Chondrocyte (in vitro differentiated cells): Measurements from ENCODE around the gene SLC9A7. TPM values are rescaled to one million over a fixed set of nuclear protein-coding genes. Genes with fewer than 3 reads are reported as not detected.

Experiments
- DNase-seq: peaks from one replicate; pipeline ENCODE4 v3.0.0; 2021; ENCODE audit warnings: mixed read lengths, low spot score
- H3K27ac Mint-ChIP-seq: one replicate; pipeline ENCODE4 v1.8.0; 2021; ENCODE audit warnings: mild to moderate bottlenecking, moderate library complexity, mixed read lengths; ENCODE audit not compliant: unreplicated experiment
- H3K27me3 Mint-ChIP-seq: 2 replicates; pipeline ENCODE4 v1.8.0; 2021; ENCODE audit warnings: low read depth, mixed read lengths
- H3K36me3 Mint-ChIP-seq: 2 replicates; pipeline ENCODE4 v1.8.0; 2021; ENCODE audit warnings: low read depth, mixed read lengths
- H3K4me1 Mint-ChIP-seq: 2 replicates; pipeline ENCODE4 v1.8.0; 2021; ENCODE audit warnings: low read depth, mild to moderate bottlenecking, mixed read lengths
- H3K4me3 Mint-ChIP-seq: one replicate; pipeline ENCODE4 v1.8.0; 2021; ENCODE audit warnings: mild to moderate bottlenecking, moderate library complexity, mixed read lengths; ENCODE audit not compliant: unreplicated experiment
- H3K9me3 Mint-ChIP-seq: 2 replicates; pipeline ENCODE4 v1.8.0; 2021; ENCODE audit warnings: low read depth, mixed read lengths
- total RNA-seq: library from RNA; stranded (reverse); gene quantifications from 3 replicates; pipeline ENCODE4 v1.2.1, GENCODE V29; 2021
- TF ChIP-seq, protein P1 (sequence below): fragments of 200-600 bp; sonication (generic); IDR thresholded peaks from 2 replicates; pipeline ENCODE4 v1.5.0; 2021; ENCODE audit warnings: antibody characterized with exemption, mild to moderate bottlenecking, moderate library complexity

Gene SLC9A7
- total RNA-seq, 1 donor from 2014 or later: 6.1 TPM

DNA sequence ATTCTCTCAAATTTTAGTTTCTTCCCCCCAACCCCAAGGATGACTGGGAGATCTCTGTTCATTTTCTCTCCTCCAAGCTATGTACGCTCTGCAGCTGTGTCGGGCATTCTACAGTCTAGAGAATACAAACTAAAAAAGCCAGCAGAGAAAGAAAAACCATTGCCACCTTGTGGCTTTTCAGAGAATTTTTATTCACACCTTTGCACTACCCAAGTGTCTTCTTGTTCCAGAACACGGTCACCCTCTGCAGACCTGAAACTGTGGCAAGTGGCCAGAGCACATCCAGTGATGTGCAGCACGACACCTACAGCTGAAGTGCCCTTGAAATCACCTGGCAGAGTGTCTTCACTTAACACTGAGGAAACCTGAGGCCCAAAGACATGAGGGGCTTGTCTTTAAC, 116.8 kb downstream of the SLC9A7 start:
- no peak for DNase-seq
- peaks cover 6% of the 10 kb centered on the region for H3K9me3 Mint-ChIP-seq
- TF ChIP-seq, protein P1, sequence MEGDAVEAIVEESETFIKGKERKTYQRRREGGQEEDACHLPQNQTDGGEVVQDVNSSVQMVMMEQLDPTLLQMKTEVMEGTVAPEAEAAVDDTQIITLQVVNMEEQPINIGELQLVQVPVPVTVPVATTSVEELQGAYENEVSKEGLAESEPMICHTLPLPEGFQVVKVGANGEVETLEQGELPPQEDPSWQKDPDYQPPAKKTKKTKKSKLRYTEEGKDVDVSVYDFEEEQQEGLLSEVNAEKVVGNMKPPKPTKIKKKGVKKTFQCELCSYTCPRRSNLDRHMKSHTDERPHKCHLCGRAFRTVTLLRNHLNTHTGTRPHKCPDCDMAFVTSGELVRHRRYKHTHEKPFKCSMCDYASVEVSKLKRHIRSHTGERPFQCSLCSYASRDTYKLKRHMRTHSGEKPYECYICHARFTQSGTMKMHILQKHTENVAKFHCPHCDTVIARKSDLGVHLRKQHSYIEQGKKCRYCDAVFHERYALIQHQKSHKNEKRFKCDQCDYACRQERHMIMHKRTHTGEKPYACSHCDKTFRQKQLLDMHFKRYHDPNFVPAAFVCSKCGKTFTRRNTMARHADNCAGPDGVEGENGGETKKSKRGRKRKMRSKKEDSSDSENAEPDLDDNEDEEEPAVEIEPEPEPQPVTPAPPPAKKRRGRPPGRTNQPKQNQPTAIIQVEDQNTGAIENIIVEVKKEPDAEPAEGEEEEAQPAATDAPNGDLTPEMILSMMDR: peak; percentile 76
- H3K27ac Mint-ChIP-seq: no peak overlapping the region
- H3K27me3 Mint-ChIP-seq: no peaks in the 10 kb centered on the region
- no peaks in the 10 kb centered on the region for H3K4me1 Mint-ChIP-seq
- H3K36me3 Mint-ChIP-seq: no peaks in the 10 kb centered on the region
- no peak overlapping the region for H3K4me3 Mint-ChIP-seq

DNA sequence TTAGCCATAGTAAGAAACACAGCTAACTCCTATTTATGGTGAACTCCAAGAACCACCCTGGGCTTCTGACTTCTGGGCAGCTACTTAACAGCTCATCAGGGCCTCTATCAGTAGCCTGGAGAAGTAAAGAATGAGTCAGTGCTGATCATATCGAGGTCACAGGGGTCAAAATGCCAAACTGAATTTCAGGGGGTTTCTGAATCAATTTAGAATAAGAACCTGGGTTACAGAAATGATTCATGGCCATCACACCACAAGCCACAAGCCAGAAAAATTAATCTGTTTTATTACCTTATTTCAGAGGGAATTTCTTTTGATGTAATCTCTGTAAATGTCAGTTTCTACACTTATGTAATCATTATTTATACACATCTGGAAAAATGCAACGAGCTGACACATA, 121.0 kb downstream of the SLC9A7 start:
- TF ChIP-seq, protein P1: no peak
- DNase-seq: no peak
- Mint-ChIP-seq H3K4me1 (no peaks in the 10 kb centered on the region), H3K27me3 (no peaks in the 10 kb centered on the region), H3K27ac (no peak overlapping the region), H3K4me3 (no peak overlapping the region), H3K9me3 (peaks cover 2% of the 10 kb centered on the region), H3K36me3 (no peaks in the 10 kb centered on the region)

DNA sequence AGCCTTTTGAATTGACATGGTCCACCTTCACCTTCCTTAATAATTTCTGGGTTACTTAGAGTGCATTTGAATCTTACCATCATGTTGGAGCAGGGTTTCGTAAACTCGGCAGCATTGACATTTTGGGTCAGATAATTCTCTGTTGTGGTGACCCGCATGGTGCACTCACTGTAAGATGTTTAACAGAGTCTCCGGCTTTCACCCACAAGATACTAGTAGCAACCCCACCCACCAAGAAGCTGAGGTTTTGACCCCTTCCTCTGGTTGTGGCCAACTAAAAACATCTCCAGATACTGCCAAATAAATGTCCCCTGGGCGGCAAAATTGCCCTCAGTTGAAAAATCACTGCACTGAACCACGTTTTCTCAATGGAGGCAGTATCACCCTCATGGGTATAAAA, 122.7 kb downstream of the SLC9A7 start:
- no peaks in the 10 kb centered on the region for H3K27me3 Mint-ChIP-seq
- H3K4me3 Mint-ChIP-seq: no peak overlapping the region
- no peaks in the 10 kb centered on the region for H3K4me1 Mint-ChIP-seq
- H3K27ac Mint-ChIP-seq: no peak overlapping the region
- H3K36me3 Mint-ChIP-seq: no peaks in the 10 kb centered on the region
- DNase-seq: no peak
- H3K9me3 Mint-ChIP-seq: peaks cover 2% of the 10 kb centered on the region
- TF ChIP-seq, protein P1: no peak

DNA sequence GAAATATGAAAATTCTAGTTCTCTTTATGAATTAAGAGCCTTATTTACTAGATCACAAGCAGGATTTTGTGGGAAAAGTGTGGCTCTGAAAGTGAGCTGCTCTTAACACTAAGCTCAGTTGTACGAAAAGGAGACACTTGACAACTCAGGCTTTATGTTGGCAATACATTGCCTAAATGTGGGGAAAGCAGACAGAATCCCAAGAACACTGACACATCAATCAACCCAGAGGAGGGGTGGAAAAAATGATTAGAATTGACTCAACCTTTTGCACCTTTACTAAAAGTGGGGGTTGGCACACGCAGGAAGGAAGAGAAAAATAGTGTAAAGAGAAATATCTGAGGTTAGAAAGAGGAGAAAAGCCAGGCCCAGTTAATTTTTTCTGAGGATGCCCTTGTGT, 123.7 kb downstream of the SLC9A7 start:
- H3K4me3 Mint-ChIP-seq: no peak overlapping the region
- DNase-seq: no peak
- H3K27me3 Mint-ChIP-seq: no peaks in the 10 kb centered on the region
- H3K27ac Mint-ChIP-seq: no peak overlapping the region
- TF ChIP-seq, protein P1: no peak
- H3K36me3 Mint-ChIP-seq: no peaks in the 10 kb centered on the region
- H3K4me1 Mint-ChIP-seq: no peaks in the 10 kb centered on the region
- H3K9me3 Mint-ChIP-seq: peaks cover 7% of the 10 kb centered on the region

DNA sequence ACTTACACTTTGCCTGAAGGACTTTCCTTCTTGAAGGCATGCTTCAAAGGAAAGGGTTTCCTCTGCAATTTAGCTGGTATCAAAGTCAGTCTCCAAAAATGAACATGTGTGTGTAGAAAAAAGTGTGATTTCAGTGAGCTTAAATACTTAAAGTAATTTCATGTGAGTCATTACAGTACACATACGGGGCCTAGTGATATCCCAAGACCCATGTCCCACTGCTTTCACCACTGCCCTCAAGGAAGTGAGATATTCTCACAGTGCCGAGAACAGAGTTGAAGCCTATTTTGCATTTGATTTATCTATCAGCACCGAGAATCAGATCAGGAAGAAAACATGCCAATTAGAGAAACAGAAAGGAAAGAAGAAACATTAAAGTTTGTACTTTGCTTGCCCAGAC, 124.3 kb downstream of the SLC9A7 start:
- Mint-ChIP-seq H3K27me3 (no peaks in the 10 kb centered on the region), H3K9me3 (peaks cover 7% of the 10 kb centered on the region), H3K4me1 (no peaks in the 10 kb centered on the region), H3K27ac (no peak overlapping the region), H3K36me3 (no peaks in the 10 kb centered on the region), H3K4me3 (no peak overlapping the region)
- TF ChIP-seq, protein P1: no peak
- no peak for DNase-seq
